SH-SY5Y (cell line): Measurements from ENCODE around the gene OSMR.

Experiments
- GATA2 ChIP-seq: IDR thresholded peaks from 2 replicates; pipeline ENCODE4 v1.6.1; 2011; ENCODE audit warnings: mild to moderate bottlenecking, low read depth, low read length
- GATA3 ChIP-seq: IDR thresholded peaks from 2 replicates; pipeline ENCODE4 v1.6.1; 2011; ENCODE audit warnings: low read depth, mild to moderate bottlenecking, low read length, moderate library complexity

GRCh38 chr5:38843665-38844064, 2.1 kb upstream of the OSMR start:
- TF ChIP-seq GATA3 (no peak), GATA2 (no peak)
